HG03520 (cell line): Measurements from ENCODE around the gene RAB33A.
"Not testable (repeated sequence)": the region's sequence is repeated elsewhere in the genome, so short reads cannot be mapped to it uniquely, and the experiment has no call there.

Source experiments
- ATAC-seq: cut with Tn5 transposase; IDR thresholded peaks from one replicate; pipeline ENCODE4 v1.9.1; 2021; ENCODE audit warnings: mild to moderate bottlenecking, moderate library complexity; ENCODE audit not compliant: unreplicated experiment

RAB33A gene

GRCh38 chrX:130231184-130231583 lies 59.4 kb downstream of the RAB33A start:
- not testable (repeated sequence) for ATAC-seq
